ENCODE measurements around the gene OR4F16.
"Not testable (repeated sequence)": the region's sequence is repeated elsewhere in the genome, so short reads cannot be mapped to it uniquely, and the experiment has no call there.

GRCh38 chr1:733649-734048 is 47.2 kb upstream of the OR4F16 start:
- not testable (repeated sequence) for TF ChIP-seq POLR2AphosphoS5, POLR2A (IDR thresholded peaks at IDR 0.05; ENCODE audit: low read depth, low read length)
